ENCODE results near the gene RNASEH2B.

RNASEH2B gene

GRCh38 chr13:50908371-50908770 lies 1.2 kb upstream of the RNASEH2B start:
- DNase-seq = no peak

- no peak for DNase-seq
Measured at GRCh38 chr13:50910485-50910805, 854 bp downstream of the RNASEH2B start.

GRCh38 chr13:50911081-50911631 lies 1.6 kb downstream of the RNASEH2B start:
- DNase-seq = no peak

- DNase-seq = peak; percentile 93
Measured at GRCh38 chr13:50911937-50912795, 2.6 kb downstream of the RNASEH2B start.

- DNase-seq = no peak
Measured at GRCh38 chr13:50912851-50913250, 3.3 kb downstream of the RNASEH2B start.

- no peak for DNase-seq
Measured at GRCh38 chr13:50914176-50914700, 4.6 kb downstream of the RNASEH2B start.

- no peak for DNase-seq
Measured at GRCh38 chr13:50914848-50915247, 5.3 kb downstream of the RNASEH2B start.

GRCh38 chr13:50915565-50915964 lies 6.0 kb downstream of the RNASEH2B start:
- peak; percentile 32 for DNase-seq

GRCh38 chr13:50916701-50917184 lies 7.2 kb downstream of the RNASEH2B start:
- no peak for DNase-seq

GRCh38 chr13:50917572-50917971 lies 8.0 kb downstream of the RNASEH2B start:
- no peak for DNase-seq

- DNase-seq = no peak
Measured at GRCh38 chr13:50918567-50918966, 9.0 kb downstream of the RNASEH2B start.

- DNase-seq = no peak
Measured at GRCh38 chr13:50919277-50919676, 9.7 kb downstream of the RNASEH2B start.

- DNase-seq = no peak
Measured at GRCh38 chr13:50921706-50922105, 12.1 kb downstream of the RNASEH2B start.

GRCh38 chr13:50923272-50923671 lies 13.7 kb downstream of the RNASEH2B start:
- no peak for DNase-seq

GRCh38 chr13:50924025-50924424 lies 14.4 kb downstream of the RNASEH2B start:
- no peak for DNase-seq

GRCh38 chr13:50927701-50928100 lies 18.1 kb downstream of the RNASEH2B start:
- no peak for DNase-seq

GRCh38 chr13:50928102-50928501 lies 18.5 kb downstream of the RNASEH2B start:
- no peak for DNase-seq

- no peak for DNase-seq
Measured at GRCh38 chr13:50928659-50929462, 19.3 kb downstream of the RNASEH2B start.

- no peak for DNase-seq
Measured at GRCh38 chr13:50932091-50932490, 22.5 kb downstream of the RNASEH2B start.

- no peak for DNase-seq
Measured at GRCh38 chr13:50934735-50935435, 25.3 kb downstream of the RNASEH2B start.

- DNase-seq = no peak
Measured at GRCh38 chr13:50936679-50937078, 27.1 kb downstream of the RNASEH2B start.

- no peak for DNase-seq
Measured at GRCh38 chr13:50940509-50940908, 30.9 kb downstream of the RNASEH2B start.

GRCh38 chr13:50941146-50941545 lies 31.6 kb downstream of the RNASEH2B start:
- DNase-seq = no peak
